IMR-90 (cell line): ENCODE measurements around the gene KRT6B. TPM values are rescaled to one million over a fixed set of nuclear protein-coding genes. Genes with fewer than 3 reads are reported as not detected.

ENCODE experiments used
- ATAC-seq: fragments of 200-7000 bp; cut with Tn5 transposase; 2 replicates; pipeline ENCODE4 v1.9.1; 2020; ENCODE audit warnings: low read depth, mild to moderate bottlenecking, moderate library complexity
- BruUV-seq: library from RNA; stranded (reverse); fragments of 400-500 nt; replicated peaks from 2 replicates; lab custom pipeline; 2021; lab: Mats Ljungman, UMichigan
- CTCF ChIA-PET: fragments of 300-600 bp; formaldehyde crosslinking; extraction: SDS; loops from one replicate; lab custom pipeline; 2021; ENCODE audit warnings: antibody characterized with exemption; lab: Yijun Ruan, JAX
- POLR2A ChIA-PET: fragments of 300-600 bp; sonication (Branson Sonifier 250); formaldehyde crosslinking; loops from one replicate; lab custom pipeline; 2022; ENCODE audit warnings: antibody characterized with exemption; ENCODE audit not compliant: unreplicated experiment; lab: Charles Lee
- DNase-seq: peaks from one replicate; pipeline ENCODE4 v3.0.0; 2013
- H2AFZ ChIP-seq: replicated peaks from 2 replicates; pipeline ENCODE3; 2013; ENCODE audit warnings: low read length, mild to moderate bottlenecking; ENCODE audit not compliant: poor library complexity
- H2AK5ac ChIP-seq: 2 replicates; pipeline ENCODE4 v1.6.1; 2013; ENCODE audit warnings: low read depth, low read length, inconsistent platforms
- H2AK9ac ChIP-seq: replicated peaks from 2 replicates; pipeline ENCODE3; 2013; ENCODE audit warnings: mild to moderate bottlenecking, low read depth, low read length, moderate library complexity; ENCODE audit not compliant: poor library complexity
- H2BK120ac ChIP-seq: 2 replicates; pipeline ENCODE4 v1.6.1; 2013; ENCODE audit warnings: low read depth, low read length, inconsistent platforms
- H2BK15ac ChIP-seq: 3 replicates; pipeline ENCODE4 v1.6.1; 2013; ENCODE audit warnings: low read depth, low read length, inconsistent platforms
- H2BK20ac ChIP-seq: 2 replicates; pipeline ENCODE4 v1.6.1; 2013; ENCODE audit warnings: low read depth, mild to moderate bottlenecking, inconsistent platforms, low read length, moderate library complexity
- H2BK5ac ChIP-seq: 2 replicates; pipeline ENCODE4 v1.6.1; 2013; ENCODE audit warnings: mild to moderate bottlenecking, low read depth, low read length, inconsistent platforms; ENCODE audit not compliant: poor library complexity, severe bottlenecking
- H3K14ac ChIP-seq: replicated peaks from 2 replicates; pipeline ENCODE4 v1.6.1; 2013; ENCODE audit warnings: low read depth, low read length, inconsistent platforms
- H3K18ac ChIP-seq: 2 replicates; pipeline ENCODE4 v1.6.1; 2013; ENCODE audit warnings: low read depth, low read length, control low read depth
- H3K23ac ChIP-seq: 2 replicates; pipeline ENCODE4 v1.6.1; 2013; ENCODE audit warnings: low read depth, low read length, inconsistent platforms
- H3K27ac ChIP-seq: 2 replicates; pipeline ENCODE4 v1.5.1; 2013; ENCODE audit warnings: mild to moderate bottlenecking, control low read depth, low read length; ENCODE audit not compliant: insufficient read depth
- H3K27me3 ChIP-seq: 2 replicates; pipeline ENCODE4 v1.6.1; 2013; ENCODE audit warnings: low read length; ENCODE audit not compliant: control insufficient read depth, insufficient read depth
- H3K36me3 ChIP-seq: 2 replicates; pipeline ENCODE4 v1.6.1; 2013; ENCODE audit warnings: low read length, mixed read lengths; ENCODE audit not compliant: control insufficient read depth, insufficient read depth
- H3K4ac ChIP-seq: 2 replicates; pipeline ENCODE4 v1.6.1; 2013; ENCODE audit warnings: low read depth, low read length, inconsistent platforms
- H3K4me1 ChIP-seq: 2 replicates; pipeline ENCODE4 v1.6.1; 2013; ENCODE audit warnings: low read length, mixed read lengths; ENCODE audit not compliant: control insufficient read depth, insufficient read depth
- H3K4me2 ChIP-seq: 2 replicates; pipeline ENCODE4 v1.6.1; 2013; ENCODE audit warnings: low read depth, mild to moderate bottlenecking, control low read depth, low read length, moderate library complexity
- H3K4me3 ChIP-seq: 2 replicates; pipeline ENCODE4 v1.5.1; 2013; ENCODE audit warnings: low read depth, mild to moderate bottlenecking, control low read depth, low read length, moderate library complexity; ENCODE audit not compliant: insufficient read depth
- H3K56ac ChIP-seq: 2 replicates; pipeline ENCODE4 v1.6.1; 2013; ENCODE audit warnings: low read length, inconsistent platforms; ENCODE audit not compliant: insufficient read depth; ENCODE audit errors: extremely low read depth
- H3K79me1 ChIP-seq, 2 experiments: 2 replicates each; pipeline ENCODE4 v1.6.1; 2013; ENCODE audit warnings: low read length in 2 of 2, inconsistent platforms in 1 of 2, low read depth in 1 of 2
- H3K9ac ChIP-seq: 2 replicates; pipeline ENCODE4 v1.6.1; 2013; ENCODE audit warnings: low read depth, low read length, control low read depth
- H3K9me1 ChIP-seq: 2 replicates; pipeline ENCODE4 v1.6.1; 2013; ENCODE audit warnings: low read length, inconsistent platforms; ENCODE audit not compliant: insufficient read depth
- H3K9me3 ChIP-seq: 2 replicates; pipeline ENCODE4 v1.6.1; 2013; ENCODE audit warnings: low read length; ENCODE audit not compliant: control insufficient read depth, insufficient read depth
- H4K20me1 ChIP-seq: 2 replicates; pipeline ENCODE4 v1.6.1; 2013; ENCODE audit warnings: low read length, inconsistent platforms; ENCODE audit not compliant: insufficient read depth
- H4K5ac ChIP-seq: 2 replicates; pipeline ENCODE4 v1.6.1; 2013; ENCODE audit warnings: mild to moderate bottlenecking, low read depth, low read length, control low read depth
- H4K8ac ChIP-seq, 2 experiments: 2 replicates each; pipeline ENCODE4 v1.6.1; 2013; ENCODE audit warnings: low read depth in 2 of 2, low read length in 2 of 2, control low read depth in 1 of 2, inconsistent platforms in 1 of 2
- H4K91ac ChIP-seq: 2 replicates; pipeline ENCODE4 v1.6.1; 2013; ENCODE audit warnings: low read depth, low read length, inconsistent platforms; ENCODE audit not compliant: insufficient read depth
- BHLHE40 ChIP-seq: fragments of 150-350 bp; IDR thresholded peaks from 2 replicates; pipeline ENCODE4 v1.6.1; 2016; ENCODE audit warnings: mild to moderate bottlenecking, low read depth, low read length
- CHD1 ChIP-seq: IDR thresholded peaks from 2 replicates; pipeline ENCODE4 v1.6.1; 2012; ENCODE audit warnings: low read depth, low read length, improper control_type of control experiment
- FOS ChIP-seq: fragments of 150-350 bp; IDR thresholded peaks from 2 replicates; pipeline ENCODE4 v1.6.1; 2016; ENCODE audit warnings: low read depth, low read length
- MAFK ChIP-seq: IDR thresholded peaks from 2 replicates; pipeline ENCODE4 v1.6.1; 2012; ENCODE audit warnings: low read depth, low read length, improper control_type of control experiment
- MAZ ChIP-seq: IDR thresholded peaks from 2 replicates; pipeline ENCODE4 v1.6.1; 2012; ENCODE audit warnings: low read depth, mild to moderate bottlenecking, low read length, improper control_type of control experiment, moderate library complexity, borderline replicate concordance
- MXI1 ChIP-seq: IDR thresholded peaks from 2 replicates; pipeline ENCODE4 v1.6.1; 2012; ENCODE audit warnings: low read depth, mild to moderate bottlenecking, low read length, moderate library complexity, borderline replicate concordance
- NFE2L2 ChIP-seq: fragments of 150-350 bp; IDR thresholded peaks from 2 replicates; pipeline ENCODE4 v1.6.1; 2016; ENCODE audit warnings: low read depth, mild to moderate bottlenecking, low read length
- POLR2A ChIP-seq: IDR thresholded peaks from 2 replicates; pipeline ENCODE4 v1.6.1; 2012; ENCODE audit warnings: mild to moderate bottlenecking, low read depth, low read length
- RCOR1 ChIP-seq: IDR thresholded peaks from 2 replicates; pipeline ENCODE4 v1.6.1; 2012; ENCODE audit warnings: mild to moderate bottlenecking, low read length, improper control_type of control experiment; ENCODE audit not compliant: insufficient replicate concordance
- RFX5 ChIP-seq: IDR thresholded peaks from 2 replicates; pipeline ENCODE4 v1.8.0; 2012; ENCODE audit warnings: low read depth, mild to moderate bottlenecking, low read length, moderate library complexity
- SMC3 ChIP-seq: fragments of 150-350 bp; IDR thresholded peaks from 2 replicates; pipeline ENCODE4 v1.6.1; 2016; ENCODE audit warnings: low read depth, mild to moderate bottlenecking, antibody characterized with exemption, low read length, moderate library complexity
- whole genome bisulfite sequencing, 2 experiments: methylation state at CpG; one replicate each; pipeline versions ENCODE4 v1.1.5 to v1.1.7; 2013; ENCODE audit warnings: missing lambda C conversion rate in 2 of 2; ENCODE audit not compliant: insufficient read length in 1 of 2; ENCODE audit errors: extremely low coverage in 2 of 2; 5-methylcytosine and 5-hydroxymethylcytosine counted together
- dilution Hi-C: fragments of 300-500 bp; cut with HindIII; formaldehyde crosslinking; loops from one replicate; pipeline ENCODE4 v1.14.3; 2018; ENCODE audit warnings: low sequenced_read_pairs; ENCODE audit not compliant: unreplicated experiment
- in situ Hi-C: fragments of 300-500 bp; cut with MboI; formaldehyde crosslinking; loops from 3 replicates; pipeline ENCODE4 v1.14.3; 2019; ENCODE audit warnings: low sequenced_read_pairs, inconsistent platforms, mixed read lengths
- intact Hi-C: fragments of 100-400 bp; cut with micrococcal nuclease; formaldehyde crosslinking; loops from 2 replicates; pipeline ENCODE4 v1.10.0; 2022
- polyA plus RNA-seq, 3 experiments: library from polyadenylated mRNA; depleted of rRNA; stranded (reverse); fragments of >200 nt; gene quantifications; 2 replicates each; pipeline ENCODE4 v1.2.3, GENCODE V29; 2012; ENCODE audit warnings: low replicate concordance in 1 of 3
- total RNA-seq: library from RNA; depleted of rRNA; stranded (reverse); fragments of >200 nt; gene quantifications from 2 replicates; pipeline ENCODE4 v1.2.3, GENCODE V29; 2012

The KRT6B gene
- total and polyA plus RNA-seq, 2 of the 4 experiments (the other 2 are of a cell fraction) = not detected

- Histone ChIP-seq H4K91ac (no peak overlapping the region), H3K36me3 (no peaks in the 10 kb centered on the region), H2BK20ac (no peak overlapping the region), H2AK5ac (no peak overlapping the region), H2AK9ac (no peak overlapping the region), H4K5ac (no peak overlapping the region), H3K79me1 (no peaks in the 10 kb centered on the region), H3K27me3 (peaks cover 32% of the 10 kb centered on the region), H2AFZ (no peak overlapping the region), H3K4me1 (no peaks in the 10 kb centered on the region), H3K9ac (no peak overlapping the region), H4K20me1 (no peaks in the 10 kb centered on the region), H3K23ac (no peak overlapping the region), H3K18ac (no peak overlapping the region), H4K8ac (no peak overlapping the region), H3K4me2 (no peak overlapping the region), H3K9me1 (no peaks in the 10 kb centered on the region), H3K14ac (no peak overlapping the region), H3K27ac (no peak overlapping the region), H2BK120ac (no peak overlapping the region), H3K4me3 (no peak overlapping the region), H2BK5ac (no peak overlapping the region), H3K56ac (no peak overlapping the region), H2BK15ac (no peak overlapping the region), H3K9me3 (no peaks in the 10 kb centered on the region), H3K4ac (no peak overlapping the region)
- no peak for ATAC-seq
- in situ Hi-C loops = no loop called here
- no peak for TF ChIP-seq FOS
- no peak for TF ChIP-seq BHLHE40
- no peak for TF ChIP-seq SMC3
- no peak for TF ChIP-seq RCOR1
- no peak for TF ChIP-seq RFX5
- no peak for TF ChIP-seq MAFK
- no peak for TF ChIP-seq CHD1
- no peak for TF ChIP-seq NFE2L2
- TF ChIP-seq MAZ = no peak
- TF ChIP-seq MXI1 = no peak
- TF ChIP-seq POLR2A = no peak
- ChIA-PET CTCF (no interaction called here), POLR2A (no interaction called here)
- no CpG with 5 or more reads among the region's 12 CpGs for WGBS, 2 experiments
- no peak for DNase-seq
- dilution Hi-C loops = no loop called here
- intact Hi-C loops = no loop called here
- BruUV-seq = no TSS peak
Measured at GRCh38 chr12:52433501-52434080, 18.4 kb downstream of the KRT6B start.
